ENCODE data around the gene XRN1. TPM values are rescaled to one million over a fixed set of nuclear protein-coding genes. Genes with fewer than 3 reads are reported as not detected.
"Not testable (repeated sequence)": the region's sequence is repeated elsewhere in the genome, so short reads cannot be mapped to it uniquely, and the experiment has no call there.

Gene XRN1
- total RNA-seq, 2 donors from 2014 or later, result 16.1 to 19.4 TPM

DNA sequence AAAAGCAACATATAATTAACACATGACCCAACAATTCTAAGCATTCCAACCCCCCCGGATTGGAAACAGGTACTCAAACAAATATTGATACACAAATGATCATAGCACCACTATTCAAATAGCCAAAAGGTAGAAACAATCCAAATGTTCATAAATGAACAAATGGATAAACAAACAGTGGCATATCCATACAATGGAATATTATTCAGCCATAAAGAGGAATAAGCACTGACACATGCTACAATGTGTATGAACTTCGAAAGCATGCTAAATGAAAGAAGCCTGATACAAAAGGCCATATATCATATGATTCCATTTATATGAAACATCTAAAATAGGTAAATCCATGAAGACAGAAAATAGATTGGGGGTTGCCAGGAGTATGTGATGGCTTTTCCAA is 62.8 kb downstream of the XRN1 start:
- TF ChIP-seq, protein P1, sequence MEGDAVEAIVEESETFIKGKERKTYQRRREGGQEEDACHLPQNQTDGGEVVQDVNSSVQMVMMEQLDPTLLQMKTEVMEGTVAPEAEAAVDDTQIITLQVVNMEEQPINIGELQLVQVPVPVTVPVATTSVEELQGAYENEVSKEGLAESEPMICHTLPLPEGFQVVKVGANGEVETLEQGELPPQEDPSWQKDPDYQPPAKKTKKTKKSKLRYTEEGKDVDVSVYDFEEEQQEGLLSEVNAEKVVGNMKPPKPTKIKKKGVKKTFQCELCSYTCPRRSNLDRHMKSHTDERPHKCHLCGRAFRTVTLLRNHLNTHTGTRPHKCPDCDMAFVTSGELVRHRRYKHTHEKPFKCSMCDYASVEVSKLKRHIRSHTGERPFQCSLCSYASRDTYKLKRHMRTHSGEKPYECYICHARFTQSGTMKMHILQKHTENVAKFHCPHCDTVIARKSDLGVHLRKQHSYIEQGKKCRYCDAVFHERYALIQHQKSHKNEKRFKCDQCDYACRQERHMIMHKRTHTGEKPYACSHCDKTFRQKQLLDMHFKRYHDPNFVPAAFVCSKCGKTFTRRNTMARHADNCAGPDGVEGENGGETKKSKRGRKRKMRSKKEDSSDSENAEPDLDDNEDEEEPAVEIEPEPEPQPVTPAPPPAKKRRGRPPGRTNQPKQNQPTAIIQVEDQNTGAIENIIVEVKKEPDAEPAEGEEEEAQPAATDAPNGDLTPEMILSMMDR (IDR thresholded peaks at IDR 0.05), result no peak
- Histone ChIP-seq H3K9me3 (no peaks in the 10 kb centered on the region), H3K36me3 (peaks cover 55% of the 10 kb centered on the region), H3K4me1 (no peaks in the 10 kb centered on the region), H3K27me3 (no peaks in the 10 kb centered on the region), H3K4me3 (no peak overlapping the region), H3K27ac (no peak overlapping the region)
- no peak for DNase-seq (ENCODE audit: low spot score)

DNA sequence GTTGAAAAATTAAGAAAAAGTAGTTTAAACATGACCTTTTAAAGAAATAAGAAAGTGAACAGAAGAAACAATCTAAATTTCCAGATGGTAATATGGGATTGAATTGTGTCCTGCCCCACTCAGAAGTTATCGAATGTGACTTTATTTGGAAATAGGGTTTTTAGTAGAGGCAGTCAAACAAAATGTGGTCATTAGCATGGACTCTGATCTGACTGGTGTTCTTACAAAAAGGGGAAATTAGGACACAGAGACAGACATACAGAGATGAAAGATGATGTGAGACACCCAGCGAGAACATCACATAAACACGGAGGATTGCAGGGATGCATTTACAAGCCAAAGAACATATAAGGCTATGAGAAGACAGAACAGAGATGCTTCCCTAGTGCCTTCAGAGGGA is 73.2 kb downstream of the XRN1 start:
- Histone ChIP-seq H3K4me3 (no peak overlapping the region), H3K4me1 (no peaks in the 10 kb centered on the region), H3K27me3 (no peaks in the 10 kb centered on the region), H3K9me3 (no peaks in the 10 kb centered on the region), H3K36me3 (peaks cover 28% of the 10 kb centered on the region), H3K27ac (no peak overlapping the region)
- no peak for DNase-seq (ENCODE audit: low spot score)
- TF ChIP-seq, protein P1 (IDR thresholded peaks at IDR 0.05), result no peak

DNA sequence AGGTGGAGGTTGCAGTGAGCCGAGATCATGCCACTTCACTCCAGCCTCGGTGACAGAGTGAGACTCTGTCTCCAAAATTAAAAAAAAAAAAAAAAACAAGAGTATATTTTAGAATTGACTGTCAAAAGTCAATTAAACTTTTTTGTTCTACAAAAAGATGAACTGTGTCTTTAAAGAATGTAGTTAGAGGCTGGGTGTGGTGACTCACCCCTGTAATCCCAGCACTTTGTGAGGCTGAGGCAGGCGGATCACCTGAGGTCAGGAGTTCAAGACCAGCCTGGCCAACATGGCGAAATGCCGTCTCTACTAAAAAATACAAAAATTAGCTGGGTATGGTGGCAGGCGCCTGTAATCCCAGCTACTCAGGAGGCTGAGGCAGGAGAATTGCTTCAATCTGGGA is 78.3 kb downstream of the XRN1 start:
- not testable (repeated sequence) for H3K27me3 ChIP-seq; H3K4me1 ChIP-seq; H3K9me3 ChIP-seq; H3K4me3 ChIP-seq; DNase-seq (ENCODE audit: low spot score); H3K27ac ChIP-seq
- H3K36me3 ChIP-seq, result peaks cover 33% of the 10 kb centered on the region

DNA sequence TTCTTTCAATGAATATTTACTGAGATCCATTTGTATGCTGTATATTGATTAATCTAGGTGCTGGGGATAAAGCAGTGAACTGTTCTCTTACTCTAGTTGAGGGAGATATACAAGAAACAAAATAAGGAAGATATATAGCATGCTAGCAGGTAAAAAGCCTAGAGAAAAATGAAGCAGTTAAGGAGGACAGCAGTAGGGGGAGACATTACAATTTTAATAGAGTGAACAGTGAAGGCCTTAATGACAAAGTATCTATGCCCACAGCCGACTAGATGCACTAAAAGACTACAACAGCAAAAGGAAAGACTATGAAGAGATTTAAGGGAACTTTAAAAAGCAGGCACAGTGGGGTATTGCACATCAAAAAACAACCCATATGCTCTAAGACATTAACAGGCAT is 81.4 kb downstream of the XRN1 start:
- Histone ChIP-seq H3K4me1 (no peaks in the 10 kb centered on the region), H3K36me3 (peaks cover 39% of the 10 kb centered on the region), H3K4me3 (no peak overlapping the region), H3K27ac (no peak overlapping the region), H3K9me3 (no peaks in the 10 kb centered on the region), H3K27me3 (no peaks in the 10 kb centered on the region)
- TF ChIP-seq, protein P1 (IDR thresholded peaks at IDR 0.05), result no peak
- no peak for DNase-seq (ENCODE audit: low spot score)

DNA sequence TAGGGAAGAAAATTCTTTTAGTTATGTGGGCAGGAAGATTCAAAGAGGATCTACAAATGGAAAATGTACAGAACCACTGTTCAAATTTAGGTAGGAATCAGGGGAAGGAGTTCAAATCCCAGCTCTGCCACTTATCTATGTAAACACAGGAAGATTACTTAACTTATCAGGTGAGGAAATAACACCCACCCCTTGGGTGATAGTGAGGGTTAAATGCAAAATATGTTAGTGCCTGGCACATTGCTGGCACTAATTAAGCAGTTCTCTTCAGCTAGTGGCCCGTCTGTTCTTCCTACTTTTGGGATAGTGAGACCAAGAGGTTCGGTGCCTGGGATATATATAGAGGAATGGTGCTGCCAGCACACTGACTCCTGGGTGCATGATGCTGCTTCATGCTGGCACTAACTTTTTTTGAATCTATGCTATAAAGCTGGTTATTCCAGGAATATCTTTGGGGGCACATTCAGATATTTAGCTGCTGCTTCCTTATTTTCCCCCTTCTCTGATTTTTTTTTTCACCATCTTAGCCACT is 83.8 kb downstream of the XRN1 start:
- DNase-seq (ENCODE audit: low spot score), result no peak
- H3K9me3 ChIP-seq, result no peaks in the 10 kb centered on the region
- H3K4me1 ChIP-seq, result no peaks in the 10 kb centered on the region
- no peak overlapping the region for H3K27ac ChIP-seq
- peaks cover 36% of the 10 kb centered on the region for H3K36me3 ChIP-seq
- TF ChIP-seq, protein P1 (IDR thresholded peaks at IDR 0.05), result no peak
- H3K27me3 ChIP-seq, result no peaks in the 10 kb centered on the region
- no peak overlapping the region for H3K4me3 ChIP-seq

DNA sequence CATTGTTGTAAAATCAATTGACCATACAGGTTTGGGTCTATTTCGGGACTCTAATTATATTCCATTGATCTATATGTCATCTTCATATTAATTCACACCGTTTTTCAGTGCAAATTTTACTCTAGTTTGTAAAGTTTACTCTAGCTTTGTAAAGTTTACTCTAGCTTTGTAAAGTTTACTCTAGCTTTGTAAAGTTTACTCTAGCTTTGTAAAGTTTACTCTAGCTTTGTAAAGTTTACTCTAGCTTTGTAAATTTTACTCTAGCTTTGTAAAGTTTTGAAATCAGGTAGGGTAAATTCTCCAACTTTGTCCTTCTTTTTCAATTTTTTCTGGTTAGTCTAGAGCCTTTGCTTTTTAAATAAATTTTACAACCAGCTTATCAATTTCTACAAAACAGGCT is 84.4 kb downstream of the XRN1 start:
- not testable (repeated sequence) for DNase-seq (ENCODE audit: low spot score); H3K27me3 ChIP-seq; H3K4me3 ChIP-seq; H3K27ac ChIP-seq; H3K9me3 ChIP-seq; H3K4me1 ChIP-seq
- peaks cover 34% of the 10 kb centered on the region for H3K36me3 ChIP-seq

DNA sequence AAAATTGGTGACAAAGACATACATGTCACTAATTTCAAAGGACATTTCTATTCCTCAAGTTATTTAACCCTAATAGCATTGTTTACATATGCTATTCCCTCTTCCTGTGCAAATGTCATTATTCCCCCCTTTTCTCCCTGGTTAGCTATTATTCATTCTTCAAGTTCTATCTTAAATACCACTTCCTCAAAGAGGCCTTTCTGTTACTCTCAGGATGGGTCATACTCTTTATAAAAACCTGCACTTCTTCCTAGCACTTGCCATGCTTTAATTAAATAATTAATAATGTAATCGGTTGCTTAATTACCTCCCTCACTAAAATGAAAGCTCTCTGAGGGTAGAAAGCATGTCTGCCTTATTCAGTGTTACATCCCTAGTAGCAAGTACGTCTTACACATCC is 88.5 kb downstream of the XRN1 start:
- Histone ChIP-seq H3K4me1 (no peaks in the 10 kb centered on the region), H3K27ac (no peak overlapping the region), H3K36me3 (peaks cover 60% of the 10 kb centered on the region), H3K27me3 (no peaks in the 10 kb centered on the region), H3K9me3 (no peaks in the 10 kb centered on the region), H3K4me3 (no peak overlapping the region)
- no peak for DNase-seq (ENCODE audit: low spot score)
- TF ChIP-seq, protein P1 (IDR thresholded peaks at IDR 0.05), result no peak
